ENCODE measurements around the gene EFCAB8. TPM values are rescaled to one million over a fixed set of nuclear protein-coding genes. Genes with fewer than 3 reads are reported as not detected.

EFCAB8 gene
- total RNA-seq, 1 experiment from 2014 or later: 0.09 TPM

DNA sequence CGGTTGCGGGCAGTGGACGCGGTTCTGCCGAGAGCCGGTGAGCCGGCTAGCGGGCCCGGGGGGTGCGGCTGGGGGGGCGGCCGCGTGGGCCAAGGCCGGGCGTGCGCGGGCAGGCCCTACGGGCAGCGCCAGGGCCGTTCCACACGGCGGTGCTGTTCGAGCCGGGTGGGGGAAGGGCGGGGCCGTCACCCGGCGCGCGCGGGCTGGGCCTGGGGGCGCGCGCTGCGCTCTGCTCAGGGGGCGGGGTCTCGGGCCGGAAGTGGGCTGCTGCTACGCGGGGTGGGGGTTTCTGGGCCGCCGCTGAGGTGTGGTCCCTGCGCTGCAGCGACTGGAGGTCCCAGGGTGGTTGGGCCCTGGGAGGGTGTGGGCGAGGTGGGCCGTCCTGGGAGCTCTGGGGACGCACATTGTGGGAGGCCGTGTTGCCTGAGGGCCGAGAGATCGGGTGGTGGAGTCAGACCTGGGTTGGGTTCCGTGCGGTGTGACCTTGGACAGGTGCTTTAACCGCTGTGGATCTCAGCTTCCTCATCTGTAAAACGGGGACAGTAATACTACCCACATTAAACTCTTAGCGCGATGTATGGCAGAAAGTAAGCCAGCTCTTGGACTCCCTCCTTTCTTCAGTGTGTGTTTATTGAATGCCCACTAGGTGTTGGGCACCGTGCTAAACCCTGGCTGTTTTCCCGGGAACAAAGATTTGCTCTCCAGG, 38.6 kb upstream of the EFCAB8 start:
- TF ChIP-seq, protein P1, sequence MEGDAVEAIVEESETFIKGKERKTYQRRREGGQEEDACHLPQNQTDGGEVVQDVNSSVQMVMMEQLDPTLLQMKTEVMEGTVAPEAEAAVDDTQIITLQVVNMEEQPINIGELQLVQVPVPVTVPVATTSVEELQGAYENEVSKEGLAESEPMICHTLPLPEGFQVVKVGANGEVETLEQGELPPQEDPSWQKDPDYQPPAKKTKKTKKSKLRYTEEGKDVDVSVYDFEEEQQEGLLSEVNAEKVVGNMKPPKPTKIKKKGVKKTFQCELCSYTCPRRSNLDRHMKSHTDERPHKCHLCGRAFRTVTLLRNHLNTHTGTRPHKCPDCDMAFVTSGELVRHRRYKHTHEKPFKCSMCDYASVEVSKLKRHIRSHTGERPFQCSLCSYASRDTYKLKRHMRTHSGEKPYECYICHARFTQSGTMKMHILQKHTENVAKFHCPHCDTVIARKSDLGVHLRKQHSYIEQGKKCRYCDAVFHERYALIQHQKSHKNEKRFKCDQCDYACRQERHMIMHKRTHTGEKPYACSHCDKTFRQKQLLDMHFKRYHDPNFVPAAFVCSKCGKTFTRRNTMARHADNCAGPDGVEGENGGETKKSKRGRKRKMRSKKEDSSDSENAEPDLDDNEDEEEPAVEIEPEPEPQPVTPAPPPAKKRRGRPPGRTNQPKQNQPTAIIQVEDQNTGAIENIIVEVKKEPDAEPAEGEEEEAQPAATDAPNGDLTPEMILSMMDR (conservative IDR thresholded peaks at IDR 0.05): no peak
- H3K18ac ChIP-seq (ENCODE audit: insufficient read length, low read depth, low read length): peak overlapping the region; percentile 55
- H3K4me2 ChIP-seq (ENCODE audit: insufficient read depth, insufficient read length, low read length): peak overlapping the region; percentile 56
- Mint-ChIP-seq H3K27ac (peak overlapping the region; percentile 82 to 98 (median 90)), H3K36me3 (ENCODE audit: insufficient read depth in 1 of 3, low read depth in 3 of 3) (peaks cover 0 to under 1% (median 0%) of the 10 kb centered on the region in 3 experiments; a peak in 1 of 7 replicates), H3K4me3 (peak overlapping the region; percentile 96), H3K27me3 (ENCODE audit: low read depth) (peaks cover 3% of the 10 kb centered on the region; the same call in 1 of the 2 replicates), H3K9me3 (no peaks in the 10 kb centered on the region; a peak in 1 of 5 replicates), H3K4me1 (peaks cover 30 to 36% of the 10 kb centered on the region in 2 experiments)
- DNase-seq: peak; percentile 92
- H4K20me1 ChIP-seq (ENCODE audit: control insufficient read depth, insufficient read depth, insufficient read length): no peaks in the 10 kb centered on the region
- no peak overlapping the region for H3K23ac ChIP-seq (ENCODE audit: insufficient read length, low read depth, low read length)
- no peak overlapping the region for H4K5ac ChIP-seq (ENCODE audit: insufficient read length, low read depth, low read length)
- H3K27ac ChIP-seq (ENCODE audit: insufficient read length, low read depth, low read length): no peak overlapping the region
- H4K8ac ChIP-seq (replicated peaks; ENCODE audit: insufficient read length, low read depth, low read length): no peak overlapping the region
- H3K4me1 ChIP-seq (ENCODE audit: insufficient read depth, low read length): peaks cover 2% of the 10 kb centered on the region; the same call in 1 of the 2 replicates
- H2BK120ac ChIP-seq (ENCODE audit: low read depth, low read length, poor library complexity, severe bottlenecking): no peak overlapping the region
- H3K9ac ChIP-seq (ENCODE audit: extremely low read depth, insufficient read length, low read length): peak overlapping the region; percentile 60
- H3K56ac ChIP-seq (ENCODE audit: insufficient read length, low read depth, low read length): no peak overlapping the region
- H2BK12ac ChIP-seq (ENCODE audit: insufficient read length, low read depth, low read length): no peak overlapping the region
- no peak overlapping the region for H2AK5ac ChIP-seq (ENCODE audit: insufficient read length, low read length)
- H3T11ph ChIP-seq (ENCODE audit: low read length): no peak overlapping the region
- peaks cover 5% of the 10 kb centered on the region for H3K23me2 ChIP-seq (ENCODE audit: insufficient read length, low read depth, low read length, poor library complexity, severe bottlenecking)
- no peak overlapping the region for H2BK20ac ChIP-seq (ENCODE audit: low read depth, low read length, poor library complexity, severe bottlenecking)
- no peak overlapping the region for H3K4ac ChIP-seq (ENCODE audit: low read depth, low read length)
- no CpG with 5 or more reads among the region's 58 CpGs for WGBS (ENCODE audit: extremely low coverage, insufficient read length, low lambda C conversion rate)
- H4K91ac ChIP-seq (ENCODE audit: insufficient read length, low read depth, low read length): no peak overlapping the region
- no peak overlapping the region for H2BK15ac ChIP-seq (ENCODE audit: low read depth, low read length)
- no peaks in the 10 kb centered on the region for H3K27me3 ChIP-seq (ENCODE audit: insufficient read depth, low read length)
- H3K9me3 ChIP-seq (ENCODE audit: control insufficient read depth, low read depth, low read length): no peaks in the 10 kb centered on the region
- peak overlapping the region; percentile 93; the same call in 1 of the 2 replicates for H3K14ac ChIP-seq (ENCODE audit: insufficient read depth, low read length)
- no peaks in the 10 kb centered on the region for H3K79me1 ChIP-seq (ENCODE audit: insufficient read depth, low read depth, low read length, poor library complexity, severe bottlenecking)
- H3K79me2 ChIP-seq (ENCODE audit: insufficient read depth, low read length): peaks cover 41% of the 10 kb centered on the region
- H2AFZ ChIP-seq (ENCODE audit: low read length): no peak overlapping the region
- H2BK5ac ChIP-seq (ENCODE audit: insufficient read length, low read length): no peak overlapping the region

Data from H9 (cell line).